Superior temporal gyrus (tissue), 1 donor: ENCODE results near the gene UGT1A6.
"Not testable (repeated sequence)": the region's sequence is repeated elsewhere in the genome, so short reads cannot be mapped to it uniquely, and the experiment has no call there.

Experiments used
- DNase-seq: peaks from one replicate; pipeline ENCODE4 v3.0.0-alpha.2; 2016; ENCODE audit errors: extremely low spot score

Gene UGT1A6

GRCh38 chr2:233692648-233693047 lies at the start of gene UGT1A6:
Gene UGT1A6 (plus strand): TSS chr2:233692890. CDS start chr2:233693005, 115 bp downstream.
- no peak for DNase-seq

- DNase-seq: no peak
Measured at GRCh38 chr2:233643128-233643527, 49.6 kb upstream of the UGT1A6 start.

DNA sequence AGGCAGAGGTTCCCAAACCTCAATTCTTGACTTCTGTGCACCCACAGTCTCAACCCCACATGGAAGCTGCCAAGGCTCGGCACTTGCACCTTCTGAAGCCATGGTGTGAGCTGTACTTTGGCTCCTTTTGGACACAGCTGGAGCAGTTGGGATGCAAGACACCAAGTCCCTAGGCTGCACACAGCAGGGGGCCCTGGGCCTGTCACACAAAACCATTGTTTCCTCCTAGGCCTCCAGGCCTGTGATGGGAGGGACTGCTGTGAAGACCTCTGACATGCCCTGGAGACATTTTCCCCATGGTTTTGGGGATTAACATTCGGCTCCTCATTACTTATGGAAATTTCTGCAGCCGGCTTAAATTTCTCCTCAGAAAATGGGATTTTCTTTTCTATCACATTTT lies 46.7 kb upstream of the UGT1A6 start:
- DNase-seq: not testable (repeated sequence)

- DNase-seq: no peak
Measured at GRCh38 chr2:233650981-233651380, 41.7 kb upstream of the UGT1A6 start.

GRCh38 chr2:233651430-233651829 lies 41.3 kb upstream of the UGT1A6 start:
- DNase-seq: no peak

DNA sequence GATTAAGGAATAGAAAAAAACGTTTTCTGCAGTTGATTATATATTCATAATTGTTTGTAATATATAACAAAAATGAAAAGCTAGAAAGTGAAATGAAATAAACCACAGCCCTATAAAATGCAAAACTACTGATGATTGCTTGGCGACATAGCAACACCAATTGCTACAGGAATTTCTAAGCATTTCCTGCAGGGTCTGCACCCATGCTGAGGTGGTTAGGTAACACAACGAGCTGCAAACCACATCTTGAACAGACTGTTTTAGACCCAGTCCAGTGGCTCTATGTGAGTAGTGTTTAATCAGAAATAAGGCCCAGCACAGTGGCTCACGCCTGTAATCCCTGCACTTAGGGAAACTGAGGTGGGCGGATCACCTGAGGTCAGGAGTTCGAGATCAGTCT lies 38.2 kb upstream of the UGT1A6 start:
- DNase-seq: no peak

- DNase-seq: no peak
Measured at GRCh38 chr2:233655043-233655442, 37.6 kb upstream of the UGT1A6 start.

DNA sequence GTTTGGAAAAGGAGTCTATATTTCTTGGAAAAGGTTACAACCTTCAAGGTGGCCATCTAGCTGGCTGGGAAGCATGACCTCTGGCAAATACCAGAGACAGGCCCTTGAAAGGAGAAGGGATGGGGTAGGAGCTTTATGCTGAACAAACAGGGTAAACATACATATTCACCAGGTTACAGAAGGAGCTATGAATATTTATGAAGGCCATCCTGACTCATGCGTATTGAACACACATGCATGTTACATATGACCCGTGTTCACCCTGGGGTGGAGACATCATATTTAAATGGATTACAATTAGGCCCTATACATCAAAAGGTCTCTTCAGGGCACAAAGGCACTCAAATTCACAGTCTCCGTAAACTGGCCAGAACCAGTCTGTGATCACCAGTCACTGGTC lies 36.7 kb upstream of the UGT1A6 start:
- DNase-seq: not testable (repeated sequence)

GRCh38 chr2:233656443-233656842 lies 36.2 kb upstream of the UGT1A6 start:
- DNase-seq: no peak

DNA sequence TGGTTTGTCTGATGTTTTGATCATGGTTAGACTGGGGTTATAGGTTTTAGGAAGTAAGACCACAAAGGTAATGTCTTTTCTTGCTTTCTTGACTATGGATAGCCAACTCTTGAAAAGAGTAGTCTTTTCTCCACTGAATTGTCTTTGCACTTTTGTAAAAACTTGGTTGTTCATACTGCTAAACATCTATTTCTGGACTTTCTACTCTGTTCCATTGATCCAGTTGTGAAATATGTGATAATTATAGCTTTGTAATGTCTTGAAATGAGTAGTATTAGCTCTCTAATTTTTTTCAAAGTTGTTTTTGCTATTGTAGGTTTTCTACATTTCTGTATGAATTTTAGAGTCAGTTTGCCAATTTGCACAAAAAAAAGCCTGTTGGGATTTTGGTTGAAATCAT lies 34.1 kb upstream of the UGT1A6 start:
- no peak for DNase-seq

GRCh38 chr2:233663911-233664310 lies 28.8 kb upstream of the UGT1A6 start:
- DNase-seq: no peak

- DNase-seq: no peak
Measured at GRCh38 chr2:233668605-233669260, 24.0 kb upstream of the UGT1A6 start.

- no peak for DNase-seq
Measured at GRCh38 chr2:233671290-233672161, 21.2 kb upstream of the UGT1A6 start, which contains the start of gene UGT1A9. Gene UGT1A9 (plus strand): TSS chr2:233671898. CDS start chr2:233671935, 37 bp downstream.

DNA sequence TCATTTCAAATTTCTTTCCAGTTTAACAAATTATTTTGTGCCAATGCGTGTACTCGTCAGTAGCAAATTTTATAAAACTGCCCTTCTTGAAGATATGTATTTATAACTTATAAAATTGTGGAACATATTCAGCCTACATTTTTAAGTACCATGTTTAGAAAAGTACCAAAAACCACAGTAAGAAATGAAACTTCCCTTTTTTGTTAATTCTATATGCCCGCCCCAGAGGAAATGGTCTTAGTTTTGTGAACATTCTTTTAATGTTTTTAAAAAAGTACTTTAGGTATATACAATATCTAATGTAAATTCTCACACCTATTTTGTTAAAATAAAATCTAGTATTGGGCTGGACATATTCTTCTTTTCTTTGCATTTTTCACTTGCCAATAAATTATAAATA lies 19.8 kb upstream of the UGT1A6 start:
- no peak for DNase-seq

- no peak for DNase-seq
Measured at GRCh38 chr2:233673896-233674295, 18.8 kb upstream of the UGT1A6 start.

DNA sequence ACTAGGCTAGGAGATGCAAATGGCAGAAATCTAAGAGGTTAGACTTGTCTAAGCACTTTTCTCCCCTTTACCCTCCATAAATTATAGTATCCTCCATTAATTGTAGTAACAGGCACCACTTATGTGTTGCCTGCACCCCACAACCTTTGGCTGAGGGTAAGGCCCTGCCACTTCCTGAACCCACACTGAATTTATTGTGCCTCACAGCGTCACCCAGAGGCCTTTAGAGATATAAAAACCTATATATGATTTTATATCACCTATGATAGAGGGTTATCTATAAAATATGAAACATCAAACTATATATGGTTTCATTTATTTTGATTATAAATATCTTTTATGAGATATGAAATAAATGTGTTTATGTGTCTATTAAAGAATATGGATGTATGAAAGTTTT lies 18.4 kb upstream of the UGT1A6 start:
- DNase-seq: no peak

- no peak for DNase-seq
Measured at GRCh38 chr2:233674995-233675394, 17.7 kb upstream of the UGT1A6 start.

GRCh38 chr2:233676046-233676445 lies 16.6 kb upstream of the UGT1A6 start:
- DNase-seq: no peak

- no peak for DNase-seq
Measured at GRCh38 chr2:233679196-233679595, 13.5 kb upstream of the UGT1A6 start.

DNA sequence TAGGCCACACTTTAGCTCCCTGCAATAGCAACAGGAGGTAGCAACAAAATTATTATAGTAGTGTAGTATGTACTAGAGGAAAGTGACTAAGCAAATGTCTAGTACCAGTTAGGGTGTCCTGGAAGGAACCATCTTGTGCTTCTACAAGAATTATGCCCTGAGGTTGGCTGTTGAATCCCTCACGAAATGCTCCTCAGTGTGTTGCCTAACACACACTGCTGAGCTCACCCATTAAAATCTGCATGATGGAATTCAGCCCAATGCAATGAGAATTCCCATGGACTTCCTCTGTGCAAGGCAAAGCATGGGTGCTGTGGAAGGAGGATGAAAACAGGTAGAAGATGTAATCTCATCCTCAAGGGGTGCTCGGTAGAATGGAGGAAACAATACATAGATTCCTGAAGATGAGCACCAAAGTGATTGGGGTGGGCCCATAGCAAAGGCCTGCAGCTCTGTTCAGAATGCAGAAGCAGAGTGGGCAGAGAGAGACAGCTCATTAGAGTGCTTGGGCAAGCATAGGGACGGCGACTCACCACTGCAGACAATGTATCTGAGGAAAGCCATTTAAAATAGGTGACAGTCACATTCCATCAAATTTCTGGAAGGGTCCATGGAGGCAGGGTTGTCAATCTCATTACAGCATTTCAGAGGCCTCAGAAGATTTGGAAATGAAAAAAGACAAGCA lies 12.2 kb upstream of the UGT1A6 start:
- DNase-seq: no peak

DNA sequence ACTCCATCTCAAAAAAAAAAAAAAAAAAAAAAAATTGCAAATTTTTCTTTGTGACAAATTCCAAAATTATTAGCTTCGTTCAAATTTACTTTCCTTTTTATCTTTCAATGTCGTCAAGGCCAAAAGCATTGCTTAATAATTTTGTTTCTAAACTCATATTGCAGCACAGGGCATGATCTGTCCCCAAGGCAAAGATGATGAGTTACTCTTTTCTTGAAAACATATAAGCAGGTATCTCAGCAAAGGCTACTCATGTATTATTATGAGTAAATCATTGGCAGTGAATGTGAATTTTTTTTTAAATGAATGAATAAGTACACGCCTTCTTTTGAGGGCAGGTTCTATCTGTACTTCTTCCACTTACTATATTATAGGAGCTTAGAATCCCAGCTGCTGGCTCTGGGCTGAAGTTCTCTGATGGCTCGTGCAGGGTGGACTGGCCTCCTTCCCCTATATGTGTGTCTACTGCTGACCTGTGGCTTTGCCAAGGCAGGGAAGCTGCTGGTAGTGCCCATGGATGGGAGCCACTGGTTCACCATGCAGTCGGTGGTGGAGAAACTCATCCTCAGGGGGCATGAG lies 11.1 kb upstream of the UGT1A6 start, which contains the start of gene UGT1A7:
TSS of gene UGT1A7 (plus strand) at position 381 of the 579 bp plus-strand sequence. CDS start at position 418, 37 bp downstream.
- DNase-seq: no peak

- no peak for DNase-seq
Measured at GRCh38 chr2:233684640-233685039, 8.1 kb upstream of the UGT1A6 start.
